Activated CD4-positive, CD25-positive, alpha-beta regulatory T cell treated with anti-CD3 and anti-CD28 coated beads, Interleukin-2, amount 50 U/mL, for 24 hours (primary cell): Measurements from ENCODE around the gene DEFB123.

Experiments used
- ATAC-seq, 2 donors: fragments of 150-1000 bp; cut with Tn5 transposase; one replicate each; pipeline ENCODE4 v1.10.0; 2021; ENCODE audit warnings: mild to moderate bottlenecking in 1 of 2, moderate library complexity in 1 of 2

The DEFB123 gene

GRCh38 chr20:31474758-31475427 lies 34.5 kb downstream of the DEFB123 start, which contains the start of the genes DEFB124 and REM1:
Gene DEFB124, minus strand, starts transcription at chr20:31475127. Its CDS starts 2,114 bp downstream, at chr20:31473013.
Gene REM1, plus strand, starts transcription at chr20:31475288. Its CDS starts 1,158 bp downstream, at chr20:31476446.
- ATAC-seq, result no peak

DNA sequence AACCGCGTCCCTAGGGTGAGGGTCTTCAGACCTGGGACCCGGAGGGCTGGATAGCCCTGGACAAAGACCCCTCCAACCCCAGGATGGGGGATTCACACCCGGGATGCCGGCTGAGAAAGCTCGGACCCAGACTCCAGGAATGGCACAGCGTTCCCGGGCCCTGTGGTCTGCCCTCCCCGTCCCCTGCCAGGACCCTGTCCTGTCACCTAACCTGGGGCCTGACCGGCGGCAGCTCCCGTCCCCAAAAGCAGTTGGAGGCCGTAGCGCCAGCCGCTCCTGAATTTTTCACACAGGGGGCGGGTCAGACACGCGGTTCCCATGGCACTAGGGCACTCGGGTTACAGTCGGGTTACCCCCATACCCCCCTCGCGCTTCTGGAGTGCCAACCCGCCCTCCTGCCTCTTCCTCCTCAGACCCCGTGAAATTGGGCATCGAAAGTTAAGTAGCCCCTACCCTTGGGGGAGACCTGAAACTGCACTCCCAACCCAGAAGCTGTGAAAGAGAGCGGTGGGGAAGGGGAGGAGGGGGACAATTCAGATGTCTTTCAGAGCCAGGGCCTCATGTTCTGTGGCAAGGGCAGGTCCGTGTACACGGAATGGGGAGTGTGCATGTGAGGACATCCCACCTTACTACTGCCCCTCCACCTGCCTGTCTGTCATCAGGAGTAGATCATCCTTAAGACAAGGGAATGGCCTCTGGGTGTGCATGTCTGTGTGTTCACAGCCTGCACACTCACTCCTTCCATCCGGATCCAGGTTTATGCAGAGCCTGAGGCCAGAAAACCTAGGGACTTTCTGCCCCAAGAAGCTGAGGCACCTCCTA lies 35.3 kb downstream of the DEFB123 start:
- ATAC-seq, result no peak

DNA sequence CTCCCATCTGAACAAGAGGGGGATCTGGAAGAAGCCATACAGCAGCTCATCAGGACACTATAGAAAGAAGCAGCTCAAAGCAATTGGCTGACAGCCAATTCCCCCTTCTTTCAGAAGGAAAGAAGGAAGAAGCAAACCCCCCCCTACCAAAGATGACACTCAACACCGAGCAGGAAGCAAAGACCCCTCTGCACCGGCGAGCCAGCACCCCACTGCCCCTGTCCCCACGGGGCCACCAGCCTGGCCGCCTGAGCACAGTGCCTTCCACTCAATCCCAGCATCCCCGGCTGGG lies 35.8 kb downstream of the DEFB123 start:
- ATAC-seq, result no peak

GRCh38 chr20:31476643-31477215 lies 36.3 kb downstream of the DEFB123 start:
- ATAC-seq, result no peak

DNA sequence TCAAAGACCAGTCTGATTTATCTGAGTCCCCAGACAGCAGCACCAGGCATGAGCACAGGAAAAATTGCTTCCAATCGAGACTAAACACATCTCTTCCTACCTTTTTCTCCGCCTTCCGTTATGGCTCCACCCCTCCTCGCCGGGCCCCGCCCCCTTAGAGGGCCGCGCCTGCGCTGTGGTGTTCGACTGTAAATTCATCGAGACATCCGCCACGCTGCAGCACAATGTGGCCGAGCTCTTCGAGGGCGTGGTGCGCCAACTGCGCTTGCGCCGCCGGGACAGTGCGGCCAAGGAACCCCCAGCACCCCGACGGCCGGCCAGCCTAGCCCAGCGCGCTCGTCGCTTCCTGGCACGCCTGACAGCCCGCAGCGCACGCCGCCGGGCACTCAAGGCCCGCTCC lies 43.6 kb downstream of the DEFB123 start:
- ATAC-seq, result no peak

GRCh38 chr20:31485450-31486339 lies 45.3 kb downstream of the DEFB123 start:
- ATAC-seq, result no peak

- no peak for ATAC-seq
Measured at GRCh38 chr20:31488115-31488514, 47.7 kb downstream of the DEFB123 start.

- ATAC-seq, result no peak
Measured at GRCh38 chr20:31489152-31489551, 48.7 kb downstream of the DEFB123 start.

- no peak for ATAC-seq
Measured at GRCh38 chr20:31490752-31491151, 50.3 kb downstream of the DEFB123 start.

DNA sequence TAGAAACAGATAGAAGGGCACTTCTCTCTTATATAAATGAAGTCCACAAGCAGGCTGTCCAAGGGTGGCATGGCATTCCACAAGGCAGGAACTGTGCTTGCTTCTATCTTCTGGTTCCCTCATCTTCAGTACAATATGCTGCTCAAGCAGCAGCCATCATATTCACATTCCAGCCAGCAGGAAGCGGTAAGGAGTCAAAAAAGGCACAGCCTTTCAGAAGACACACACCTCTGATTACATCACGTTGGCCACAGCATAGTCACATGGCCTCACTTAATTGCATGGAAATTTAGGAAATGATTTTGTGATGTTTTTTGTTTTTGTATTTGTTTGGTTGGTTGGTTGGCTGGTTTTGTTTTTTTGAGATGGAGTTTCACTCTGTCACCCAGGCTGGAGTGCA lies 53.7 kb downstream of the DEFB123 start:
- ATAC-seq, result no peak

DNA sequence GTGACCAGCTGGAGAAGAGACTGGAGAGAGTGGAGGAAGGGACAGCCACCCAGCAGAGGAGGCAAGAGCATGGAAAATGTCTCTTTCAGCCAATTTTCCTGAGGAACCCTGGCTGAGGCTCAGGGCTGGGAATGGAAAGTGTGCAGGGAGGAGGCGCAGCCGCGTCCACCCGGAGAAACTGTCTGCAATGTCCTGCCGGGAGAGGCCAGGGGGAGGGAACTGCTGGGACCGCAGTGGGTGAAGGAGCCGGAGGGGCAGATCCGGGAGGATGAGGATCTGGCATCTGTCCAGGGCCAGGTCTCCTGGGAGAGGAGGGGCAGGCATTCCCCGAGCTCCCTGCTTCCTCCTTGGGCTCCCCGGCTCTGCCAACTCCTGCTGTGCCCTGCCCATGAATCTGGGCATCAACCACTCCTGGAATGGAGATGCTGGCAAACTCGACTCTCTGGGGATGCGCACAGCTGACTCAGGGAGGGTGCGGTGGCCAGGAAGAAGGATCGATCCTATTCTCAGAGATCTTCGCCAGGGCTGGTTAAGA lies 56.4 kb downstream of the DEFB123 start:
- ATAC-seq, result no peak

DNA sequence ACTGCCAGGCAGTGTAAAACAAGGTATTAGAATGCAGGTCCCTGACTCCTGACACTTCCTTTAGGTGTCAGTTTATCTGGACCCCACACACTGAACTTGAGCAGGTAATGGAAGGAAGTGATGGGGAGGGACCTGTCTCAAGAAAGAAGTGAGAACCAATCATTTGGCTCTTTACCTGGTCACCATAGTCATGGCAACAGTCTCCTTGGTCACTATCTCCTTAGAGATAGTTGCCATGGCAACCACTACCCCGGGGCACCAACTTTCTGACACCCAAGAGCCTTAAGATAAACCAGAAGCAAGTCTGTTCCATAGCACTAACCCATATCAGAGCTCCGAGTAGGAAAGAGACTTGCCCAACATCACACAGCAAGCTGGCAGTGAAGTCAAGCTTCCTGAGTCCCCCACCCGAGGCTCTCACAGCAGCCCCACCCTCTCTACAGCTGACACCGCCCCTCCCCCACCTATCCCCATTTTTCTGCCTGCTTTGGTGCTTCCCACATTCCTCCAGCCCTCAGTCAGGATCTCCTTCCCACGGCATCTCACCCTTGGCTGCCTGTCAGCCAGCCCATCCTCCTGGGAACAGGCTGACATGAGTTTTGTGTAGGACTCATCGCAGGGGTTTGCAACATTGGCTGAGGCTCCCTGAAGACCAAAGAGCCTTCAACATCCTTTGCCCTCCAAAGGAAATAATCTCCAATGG lies 57.6 kb downstream of the DEFB123 start:
- ATAC-seq, result no peak
